SJCRH30 (cell line): ENCODE data around the gene NFIC. TPM values are rescaled to one million over a fixed set of nuclear protein-coding genes. Genes with fewer than 3 reads are reported as not detected.

ENCODE experiments used
- DNase-seq, 2 experiments: peaks; one replicate each; pipeline ENCODE4 v3.0.0-alpha.2; 2015 to 2020
- H3K27ac ChIP-seq: fragments of 250-450 bp; sonication (Bioruptor Pico); 2 replicates; pipeline ENCODE4 v1.5.1; 2020; ENCODE audit warnings: mild to moderate bottlenecking, moderate library complexity
- H3K27me3 ChIP-seq: fragments of 250-450 bp; sonication (Bioruptor Pico); 2 replicates; pipeline ENCODE4 v1.5.1; 2020; ENCODE audit warnings: mild to moderate bottlenecking, moderate library complexity
- H3K36me3 ChIP-seq: fragments of 250-450 bp; sonication (Bioruptor Pico); 2 replicates; pipeline ENCODE4 v1.5.1; 2020; ENCODE audit warnings: mild to moderate bottlenecking, moderate library complexity
- H3K4me1 ChIP-seq: fragments of 250-450 bp; sonication (Bioruptor Pico); 2 replicates; pipeline ENCODE4 v1.5.1; 2020; ENCODE audit warnings: mild to moderate bottlenecking, moderate library complexity
- H3K4me3 ChIP-seq: fragments of 250-450 bp; sonication (Bioruptor Pico); 2 replicates; pipeline ENCODE4 v1.5.1; 2020; ENCODE audit warnings: mild to moderate bottlenecking, moderate library complexity
- H3K9me3 ChIP-seq: fragments of 250-450 bp; sonication (Bioruptor Pico); replicated peaks from 2 replicates; pipeline ENCODE4 v1.5.1; 2020; ENCODE audit warnings: mild to moderate bottlenecking, moderate library complexity
- total RNA-seq: library from RNA; depleted of rRNA; stranded (reverse); fragments of >200 nt; shearing (Covaris generic); gene quantifications from 2 replicates; pipeline ENCODE4 v1.2.3, GENCODE V29; 2014

Gene NFIC
- total RNA-seq, 1 experiment from 2014 or later = 15.1 TPM

DNA sequence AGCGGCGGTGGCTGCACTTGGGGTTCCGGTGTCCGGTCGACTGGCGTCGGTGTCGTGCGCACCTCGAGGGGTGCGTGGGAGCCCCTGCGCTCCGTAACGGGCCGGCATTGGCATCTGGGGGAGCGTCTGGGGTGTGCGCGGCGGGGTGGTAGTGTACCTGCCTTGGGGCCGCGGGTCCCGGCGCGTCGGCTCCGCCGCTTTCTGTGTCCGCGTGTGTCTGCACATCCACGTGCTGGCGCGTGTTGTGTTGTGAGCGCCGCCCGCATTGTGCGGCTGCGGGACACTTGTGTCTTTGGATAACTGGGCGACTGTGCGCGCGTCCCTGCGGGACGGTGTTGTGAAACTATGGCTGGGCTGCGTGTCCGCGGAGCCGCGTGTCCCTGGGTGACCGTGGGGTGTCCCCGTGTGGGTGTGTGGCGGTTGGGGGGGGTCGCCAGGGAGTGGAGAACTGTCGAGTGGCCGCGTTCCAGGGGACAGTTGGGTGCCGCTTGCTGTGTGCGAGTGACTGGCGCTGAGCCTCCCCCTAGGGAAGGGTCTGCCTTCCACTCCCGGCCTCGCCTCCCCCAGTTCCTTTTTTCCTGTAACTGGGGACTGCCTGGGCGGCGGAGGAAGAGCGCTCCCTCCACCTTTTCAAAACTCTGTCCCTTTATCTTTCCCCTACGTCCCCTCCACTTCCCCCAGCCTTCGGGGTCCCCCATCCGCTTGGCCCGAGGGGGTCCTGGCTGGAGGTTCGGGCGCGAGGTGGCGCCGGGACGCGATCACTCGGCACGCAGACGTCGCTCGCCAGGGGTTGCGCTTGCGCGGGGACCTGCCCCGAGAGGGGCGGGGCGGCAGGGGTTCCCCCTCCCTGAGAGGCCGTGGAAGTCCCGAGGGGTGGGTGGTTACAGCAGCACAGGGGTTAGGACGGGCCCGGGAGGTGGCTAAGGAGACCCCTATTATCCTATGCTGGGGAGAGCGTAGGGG lies 5.7 kb upstream of the NFIC start:
- no peaks in the 10 kb centered on the region for H3K9me3 ChIP-seq
- H3K27ac ChIP-seq = no peak overlapping the region
- H3K27me3 ChIP-seq = peaks cover 3% of the 10 kb centered on the region; the same call in 1 of the 2 replicates
- H3K4me3 ChIP-seq = peak overlapping the region; percentile 58
- H3K4me1 ChIP-seq = peaks cover 6% of the 10 kb centered on the region
- DNase-seq = no peak
- no peaks in the 10 kb centered on the region for H3K36me3 ChIP-seq

- Histone ChIP-seq H3K36me3 (no peaks in the 10 kb centered on the region; the same call in 1 of the 2 replicates), H3K4me1 (peaks cover 6% of the 10 kb centered on the region), H3K4me3 (no peak overlapping the region), H3K27me3 (peaks cover 3% of the 10 kb centered on the region; the same call in 1 of the 2 replicates), H3K27ac (no peak overlapping the region), H3K9me3 (no peaks in the 10 kb centered on the region)
- no peak for DNase-seq
Observed at GRCh38 chr19:3361384-3362216, 4.8 kb upstream of the NFIC start.

GRCh38 chr19:3362217-3362906 lies 4.0 kb upstream of the NFIC start:
- no peak overlapping the region for H3K27ac ChIP-seq
- DNase-seq = no peak
- peaks cover 6% of the 10 kb centered on the region for H3K4me1 ChIP-seq
- H3K27me3 ChIP-seq = peaks cover 2% of the 10 kb centered on the region; the same call in 1 of the 2 replicates
- no peak overlapping the region for H3K4me3 ChIP-seq
- peaks cover 2% of the 10 kb centered on the region; the same call in 1 of the 2 replicates for H3K36me3 ChIP-seq
- no peaks in the 10 kb centered on the region for H3K9me3 ChIP-seq

DNA sequence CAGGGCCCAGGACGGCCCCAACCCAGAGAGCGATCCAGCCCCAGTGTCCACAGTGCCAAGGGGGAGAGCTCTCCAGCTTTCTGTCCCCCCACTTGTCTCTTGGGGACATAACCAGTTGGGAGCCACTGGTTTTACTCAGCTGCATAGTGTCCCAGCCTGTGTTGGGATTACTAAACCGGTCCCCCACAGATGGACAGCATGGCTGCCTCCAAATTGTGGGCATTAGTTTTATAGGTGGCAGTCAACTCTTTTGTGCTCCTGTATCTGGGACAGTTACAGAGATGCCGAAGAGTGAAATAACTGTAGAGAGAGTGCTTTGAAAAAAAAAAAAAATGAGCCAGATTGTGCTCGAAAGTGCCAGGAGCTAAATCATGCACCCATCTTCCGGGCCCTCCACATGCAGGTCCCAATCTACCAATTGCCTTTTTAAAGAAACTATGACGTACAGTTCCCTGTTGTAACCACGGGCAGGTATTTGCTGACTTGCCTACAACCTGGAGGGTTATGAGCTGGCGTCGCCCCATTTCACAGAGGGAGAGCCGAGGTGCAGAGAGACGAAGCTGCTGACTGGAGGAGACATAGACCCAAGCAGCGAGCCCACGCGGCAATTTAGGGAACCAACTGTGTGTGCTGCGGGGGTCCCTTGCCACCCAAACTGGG lies 2.4 kb upstream of the NFIC start:
- no peaks in the 10 kb centered on the region for H3K9me3 ChIP-seq
- H3K27me3 ChIP-seq = no peaks in the 10 kb centered on the region; the same call in 1 of the 2 replicates
- H3K4me3 ChIP-seq = no peak overlapping the region
- no peak overlapping the region for H3K27ac ChIP-seq
- DNase-seq = no peak
- H3K36me3 ChIP-seq = peaks cover 2% of the 10 kb centered on the region; the same call in 1 of the 2 replicates
- H3K4me1 ChIP-seq = peaks cover 14% of the 10 kb centered on the region

GRCh38 chr19:3364501-3364858 lies 1.9 kb upstream of the NFIC start:
- Histone ChIP-seq H3K4me3 (no peak overlapping the region), H3K9me3 (no peaks in the 10 kb centered on the region), H3K27me3 (no peaks in the 10 kb centered on the region), H3K4me1 (peaks cover 14% of the 10 kb centered on the region), H3K27ac (no peak overlapping the region), H3K36me3 (peaks cover 2% of the 10 kb centered on the region; the same call in 1 of the 2 replicates)
- DNase-seq = no peak

DNA sequence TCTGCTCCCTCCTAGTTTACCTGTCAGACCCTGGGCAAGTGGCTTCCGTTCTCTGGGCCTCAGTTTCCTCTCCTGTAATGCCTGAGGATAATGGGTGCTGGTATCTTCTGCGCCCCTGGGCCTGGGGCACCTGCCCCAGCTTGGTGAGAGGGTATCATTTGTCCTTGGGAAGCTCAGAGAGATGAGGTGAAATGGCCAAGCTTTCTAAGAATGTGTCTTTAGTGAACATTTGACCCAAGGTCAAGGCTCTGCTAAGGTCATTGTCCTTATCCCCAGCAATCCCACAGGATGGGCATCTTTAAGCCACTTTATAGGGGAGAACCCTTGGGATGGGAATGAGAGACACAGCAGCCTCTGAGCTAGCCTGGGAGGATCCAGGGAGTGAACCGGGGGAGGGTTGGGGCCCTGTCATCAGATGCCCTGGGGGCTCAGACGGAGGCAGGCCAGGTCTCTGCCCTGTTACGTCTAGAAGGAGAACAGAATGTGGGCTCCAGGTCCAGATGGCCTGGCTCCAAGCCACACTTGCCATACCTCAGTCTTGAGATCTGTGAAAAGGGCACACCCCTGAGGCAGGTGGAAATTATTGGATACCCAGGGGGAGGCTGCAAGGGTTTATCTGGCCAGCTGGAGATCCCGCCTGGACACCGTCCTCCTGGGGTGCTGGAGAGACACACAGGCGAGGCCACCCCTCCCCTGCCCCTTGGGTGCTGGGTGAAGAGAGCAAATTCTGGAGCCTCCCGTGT lies 1.1 kb upstream of the NFIC start:
- Histone ChIP-seq H3K36me3 (peaks cover 2% of the 10 kb centered on the region; the same call in 1 of the 2 replicates), H3K9me3 (no peaks in the 10 kb centered on the region), H3K27me3 (no peaks in the 10 kb centered on the region), H3K27ac (peak overlapping the region; percentile 95), H3K4me1 (peaks cover 14% of the 10 kb centered on the region), H3K4me3 (peak overlapping the region; percentile 98)
- no peak for DNase-seq

- H3K4me1 ChIP-seq = peaks cover 14% of the 10 kb centered on the region
- H3K9me3 ChIP-seq = no peaks in the 10 kb centered on the region
- H3K36me3 ChIP-seq = peaks cover 2% of the 10 kb centered on the region; the same call in 1 of the 2 replicates
- peak overlapping the region; percentile 95 for H3K27ac ChIP-seq
- peak; percentile 64 to 66 for DNase-seq
- peak overlapping the region; percentile 98 for H3K4me3 ChIP-seq
- no peaks in the 10 kb centered on the region for H3K27me3 ChIP-seq
Observed at GRCh38 chr19:3366753-3367627, 607 bp downstream of the NFIC start.

- H3K4me1 ChIP-seq = peaks cover 14% of the 10 kb centered on the region
Observed at GRCh38 chr19:3367628-3368440, 1.5 kb downstream of the NFIC start.

GRCh38 chr19:3368441-3368795 lies 2.0 kb downstream of the NFIC start:
- Histone ChIP-seq H3K27me3 (no peaks in the 10 kb centered on the region), H3K4me1 (peaks cover 14% of the 10 kb centered on the region), H3K9me3 (no peaks in the 10 kb centered on the region), H3K27ac (no peak overlapping the region), H3K4me3 (no peak overlapping the region), H3K36me3 (peaks cover 2% of the 10 kb centered on the region; the same call in 1 of the 2 replicates)
- DNase-seq = no peak

More at GRCh38 chr19:3367628-3368440, 1.5 kb downstream of the NFIC start:
- Histone ChIP-seq H3K9me3 (no peaks in the 10 kb centered on the region), H3K4me3 (peak overlapping the region; percentile 98), H3K36me3 (peaks cover 2% of the 10 kb centered on the region; the same call in 1 of the 2 replicates), H3K27me3 (no peaks in the 10 kb centered on the region), H3K27ac (no peak overlapping the region)
- DNase-seq = no peak

GRCh38 chr19:3368848-3369336 lies 2.5 kb downstream of the NFIC start:
- no peak overlapping the region for H3K27ac ChIP-seq
- no peak overlapping the region for H3K4me3 ChIP-seq
- no peak for DNase-seq
- H3K27me3 ChIP-seq = no peaks in the 10 kb centered on the region
- no peaks in the 10 kb centered on the region for H3K9me3 ChIP-seq
- peaks cover 14% of the 10 kb centered on the region for H3K4me1 ChIP-seq
- H3K36me3 ChIP-seq = peaks cover 2% of the 10 kb centered on the region; the same call in 1 of the 2 replicates

DNA sequence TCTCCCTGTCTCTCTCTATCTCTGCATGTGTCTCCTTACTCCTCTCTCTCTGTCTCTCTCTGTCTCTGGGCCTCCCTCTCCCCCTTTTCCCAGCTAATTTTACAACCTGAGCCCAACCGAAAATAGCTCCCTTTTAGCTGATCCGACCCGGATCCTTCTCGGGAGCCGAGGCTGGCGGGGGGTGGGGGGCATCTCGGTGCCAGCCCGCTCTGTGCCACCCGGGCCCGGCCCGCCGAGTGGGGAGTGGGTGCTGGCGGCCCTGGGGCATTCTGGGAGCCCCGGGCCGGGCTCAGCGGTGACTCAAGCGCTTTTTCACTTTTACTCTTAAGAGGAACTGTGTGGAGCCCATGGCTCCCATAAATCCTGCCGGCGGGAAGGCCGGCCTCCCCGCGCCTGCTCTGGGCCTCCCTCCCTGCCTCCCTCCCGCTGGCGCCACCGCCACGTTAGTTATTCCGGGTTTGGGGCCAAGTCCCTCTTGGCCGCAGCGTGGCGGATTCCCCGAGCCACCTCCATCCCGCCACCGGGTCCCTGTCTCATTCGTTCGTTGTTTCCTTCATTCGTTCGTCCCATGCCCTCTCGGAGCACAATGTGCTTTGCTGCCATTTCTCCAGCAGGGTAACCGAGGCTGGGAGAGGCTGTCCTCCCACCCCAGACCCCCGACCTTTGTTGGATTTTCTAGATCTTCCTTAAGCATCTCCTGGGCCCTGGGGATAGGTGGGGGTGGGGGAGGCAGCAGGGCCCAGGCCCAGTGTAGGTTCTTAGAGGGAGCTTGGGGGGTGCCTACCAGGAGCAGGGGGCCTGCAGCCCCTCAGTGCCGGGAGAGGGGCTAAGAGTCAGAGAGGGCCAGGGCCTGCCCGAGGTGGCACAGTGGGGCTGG lies 3.2 kb downstream of the NFIC start:
- H3K36me3 ChIP-seq = peaks cover 2% of the 10 kb centered on the region; the same call in 1 of the 2 replicates
- H3K4me1 ChIP-seq = peaks cover 14% of the 10 kb centered on the region
- no peak for DNase-seq
- H3K9me3 ChIP-seq = no peaks in the 10 kb centered on the region
- no peaks in the 10 kb centered on the region for H3K27me3 ChIP-seq
- H3K27ac ChIP-seq = no peak overlapping the region
- H3K4me3 ChIP-seq = no peak overlapping the region
